MM.1S (cell line): ENCODE data around the gene NFKB1.

ENCODE experiments used
- DNase-seq: peaks from one replicate; pipeline ENCODE4 v3.0.0-alpha.2; 2015
- H2AFZ ChIP-seq: fragments of 300-600 bp; sonication (generic); 2 replicates; pipeline ENCODE4 v1.6.0; 2016; ENCODE audit warnings: antibody characterized with exemption, low read length
- H3F3A ChIP-seq: fragments of 300-600 bp; sonication (generic); 2 replicates; pipeline ENCODE4 v1.6.1; 2016; ENCODE audit warnings: mild to moderate bottlenecking, antibody characterized with exemption, low read length, moderate library complexity, mixed read lengths; ENCODE audit not compliant: insufficient read depth
- H3K27ac ChIP-seq: fragments of 300-600 bp; sonication (generic); 2 replicates; pipeline ENCODE4 v1.5.1; 2016; ENCODE audit warnings: mild to moderate bottlenecking, low read length
- H3K27me3 ChIP-seq: fragments of 300-600 bp; sonication (generic); replicated peaks from 2 replicates; pipeline ENCODE4 v1.6.0; 2016; ENCODE audit warnings: low read length; ENCODE audit not compliant: insufficient read depth
- H3K36me3 ChIP-seq: fragments of 300-600 bp; sonication (generic); replicated peaks from 2 replicates; pipeline ENCODE4 v1.6.1; 2016; ENCODE audit warnings: mild to moderate bottlenecking, low read length, mixed read lengths; ENCODE audit not compliant: insufficient read depth
- H3K4me1 ChIP-seq: fragments of 300-600 bp; sonication (generic); 2 replicates; pipeline ENCODE4 v1.6.1; 2016; ENCODE audit warnings: low read length, mixed read lengths
- H3K4me2 ChIP-seq: fragments of 300-600 bp; sonication (generic); 2 replicates; pipeline ENCODE4 v1.6.0; 2016; ENCODE audit warnings: low read depth, low read length
- H3K4me3 ChIP-seq: fragments of 300-600 bp; sonication (generic); 2 replicates; pipeline ENCODE4 v1.5.1; 2016; ENCODE audit warnings: low read length, mixed read lengths
- H3K79me2 ChIP-seq: fragments of 300-600 bp; sonication (generic); 2 replicates; pipeline ENCODE4 v1.6.1; 2016; ENCODE audit warnings: mixed run types, low read length, mixed read lengths
- H3K9ac ChIP-seq: fragments of 300-600 bp; sonication (generic); 2 replicates; pipeline ENCODE4 v1.6.1; 2016; ENCODE audit warnings: low read length, mixed read lengths
- H3K9me2 ChIP-seq: fragments of 300-600 bp; sonication (generic); replicated peaks from 2 replicates; pipeline ENCODE4 v1.6.1; 2016; ENCODE audit warnings: mild to moderate bottlenecking, low read length, mixed read lengths; ENCODE audit not compliant: insufficient read depth
- H3K9me3 ChIP-seq: fragments of 300-600 bp; sonication (generic); replicated peaks from 2 replicates; pipeline ENCODE4 v1.6.1; 2016; ENCODE audit warnings: mild to moderate bottlenecking, low read length, mixed read lengths; ENCODE audit not compliant: insufficient read depth
- H4K20me1 ChIP-seq: fragments of 300-600 bp; sonication (generic); 2 replicates; pipeline ENCODE4 v1.6.1; 2016; ENCODE audit warnings: mild to moderate bottlenecking, low read length, moderate library complexity, mixed read lengths; ENCODE audit not compliant: insufficient read depth
- CTCF ChIP-seq: fragments of 300-600 bp; sonication (generic); IDR thresholded peaks from 2 replicates; pipeline ENCODE4 v1.5.1; 2016; ENCODE audit warnings: antibody characterized with exemption, low read length, mixed read lengths
- EZH2 ChIP-seq: fragments of 300-600 bp; sonication (generic); optimal IDR thresholded peaks from 2 replicates; pipeline ENCODE3; 2017; ENCODE audit warnings: low read depth, mild to moderate bottlenecking, antibody characterized with exemption, low read length, mixed read lengths
- EZH2phosphoT487 ChIP-seq: fragments of 300-600 bp; sonication (generic); IDR thresholded peaks from 2 replicates; pipeline ENCODE4 v1.6.1; 2018; ENCODE audit warnings: antibody characterized with exemption, low read length

NFKB1 gene

GRCh38 chr4:102632241-102633065, 131.3 kb downstream of the NFKB1 start:
- H3K9me2 ChIP-seq = no peaks in the 10 kb centered on the region
- DNase-seq = no peak
- H3K27me3 ChIP-seq = no peaks in the 10 kb centered on the region
- H3K9me3 ChIP-seq = no peaks in the 10 kb centered on the region
- H4K20me1 ChIP-seq = no peaks in the 10 kb centered on the region
- no peak overlapping the region for H3K27ac ChIP-seq
- TF ChIP-seq CTCF (no peak), EZH2phosphoT487 (no peak), EZH2 (no peak)
- H3K36me3 ChIP-seq = no peaks in the 10 kb centered on the region
- no peaks in the 10 kb centered on the region for H3F3A ChIP-seq
- H2AFZ ChIP-seq = no peak overlapping the region
- no peak overlapping the region for H3K9ac ChIP-seq
- H3K4me3 ChIP-seq = no peak overlapping the region
- no peaks in the 10 kb centered on the region for H3K79me2 ChIP-seq
- H3K4me1 ChIP-seq = no peaks in the 10 kb centered on the region
- no peak overlapping the region for H3K4me2 ChIP-seq

- Histone ChIP-seq H3K27ac (no peak overlapping the region), H3K9me3 (no peaks in the 10 kb centered on the region), H3K4me3 (no peak overlapping the region), H3K9ac (no peak overlapping the region), H3F3A (no peaks in the 10 kb centered on the region), H3K27me3 (no peaks in the 10 kb centered on the region), H2AFZ (no peak overlapping the region), H3K4me2 (no peak overlapping the region), H3K9me2 (no peaks in the 10 kb centered on the region), H3K36me3 (no peaks in the 10 kb centered on the region), H4K20me1 (no peaks in the 10 kb centered on the region), H3K4me1 (no peaks in the 10 kb centered on the region), H3K79me2 (no peaks in the 10 kb centered on the region)
- no peak for DNase-seq
- TF ChIP-seq CTCF (no peak), EZH2phosphoT487 (no peak), EZH2 (no peak)
Observed at GRCh38 chr4:102633100-102633499, 131.9 kb downstream of the NFKB1 start.

GRCh38 chr4:102637391-102637790, 136.2 kb downstream of the NFKB1 start:
- no peak overlapping the region for H3K9ac ChIP-seq
- H3K4me3 ChIP-seq = no peak overlapping the region
- no peak overlapping the region for H3K4me2 ChIP-seq
- no peak for TF ChIP-seq EZH2phosphoT487
- TF ChIP-seq CTCF = no peak
- TF ChIP-seq EZH2 = no peak
- H3K4me1 ChIP-seq = no peaks in the 10 kb centered on the region
- no peak overlapping the region for H3K27ac ChIP-seq
- no peaks in the 10 kb centered on the region for H3K79me2 ChIP-seq
- no peaks in the 10 kb centered on the region for H3K36me3 ChIP-seq
- no peaks in the 10 kb centered on the region for H3K9me2 ChIP-seq
- no peaks in the 10 kb centered on the region for H3K9me3 ChIP-seq
- DNase-seq = no peak
- no peak overlapping the region for H2AFZ ChIP-seq
- H3F3A ChIP-seq = no peaks in the 10 kb centered on the region
- H4K20me1 ChIP-seq = no peaks in the 10 kb centered on the region
- H3K27me3 ChIP-seq = no peaks in the 10 kb centered on the region
